SJSA1 (cell line): ENCODE measurements around the gene STX3. TPM values are rescaled to one million over a fixed set of nuclear protein-coding genes. Genes with fewer than 3 reads are reported as not detected.

ENCODE experiments used
- DNase-seq, 2 experiments: peaks; one replicate each; pipeline ENCODE4 v3.0.0-alpha.2; 2015 to 2020; ENCODE audit warnings: low spot score in 2 of 2, low read depth in 1 of 2
- H3K27ac ChIP-seq: fragments of 250-450 bp; sonication (Bioruptor Pico); 2 replicates; pipeline ENCODE4 v1.5.1; 2020; ENCODE audit warnings: mild to moderate bottlenecking, moderate library complexity
- H3K27me3 ChIP-seq: fragments of 250-450 bp; sonication (Bioruptor Pico); replicated peaks from 2 replicates; pipeline ENCODE4 v1.5.1; 2020; ENCODE audit warnings: mild to moderate bottlenecking, moderate library complexity
- H3K36me3 ChIP-seq: fragments of 250-450 bp; sonication (Bioruptor Pico); 2 replicates; pipeline ENCODE4 v1.5.1; 2020; ENCODE audit warnings: mild to moderate bottlenecking
- H3K4me1 ChIP-seq: fragments of 250-450 bp; sonication (Bioruptor Pico); replicated peaks from 2 replicates; pipeline ENCODE4 v1.6.1; 2021; ENCODE audit warnings: mild to moderate bottlenecking
- H3K4me3 ChIP-seq: fragments of 250-450 bp; sonication (Bioruptor Pico); 2 replicates; pipeline ENCODE4 v1.5.1; 2020; ENCODE audit warnings: mild to moderate bottlenecking
- H3K9me3 ChIP-seq: fragments of 250-450 bp; sonication (Bioruptor Pico); replicated peaks from 2 replicates; pipeline ENCODE4 v1.5.1; 2020; ENCODE audit warnings: mild to moderate bottlenecking
- total RNA-seq: library from RNA; depleted of rRNA; stranded (reverse); fragments of >200 nt; shearing (Covaris generic); gene quantifications from 2 replicates; pipeline ENCODE4 v1.2.3, GENCODE V29; 2014

Gene STX3
- total RNA-seq, 1 experiment from 2014 or later, result 29.7 TPM

- peaks cover 3% of the 10 kb centered on the region; the same call in 1 of the 2 replicates for H3K27me3 ChIP-seq
- no peaks in the 10 kb centered on the region for H3K36me3 ChIP-seq
- no peak for DNase-seq
- H3K4me3 ChIP-seq, result no peak overlapping the region
- H3K9me3 ChIP-seq, result 0 out of 2 replicates have a peak, but pooled peaks cover 2% of the 10 kb centered on the region
- H3K4me1 ChIP-seq, result no peaks in the 10 kb centered on the region
- no peak overlapping the region for H3K27ac ChIP-seq
These were observed 24.1 kb upstream of the STX3 start for GRCh38 chr11:59730896-59731565.

DNA sequence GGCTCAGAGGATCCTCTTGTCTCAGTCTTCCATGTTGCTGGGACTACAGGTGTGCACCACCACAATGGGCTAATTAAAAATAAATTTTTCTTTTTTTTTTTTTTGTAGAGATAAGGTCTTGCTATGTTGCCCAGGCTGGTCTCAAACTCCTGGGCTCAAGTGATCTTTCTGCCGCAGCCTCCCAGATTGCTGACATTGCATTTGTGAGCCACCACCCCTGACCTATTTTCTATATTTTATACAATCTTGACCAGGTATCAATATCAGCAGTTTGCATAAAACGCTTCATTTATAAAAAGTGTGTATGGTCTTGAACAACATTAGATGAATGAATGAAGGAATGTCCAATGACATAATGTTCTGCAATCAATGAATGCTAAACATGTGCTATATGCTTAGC lies 9.1 kb upstream of the STX3 start:
- Histone ChIP-seq H3K4me3 (no peak overlapping the region), H3K27me3 (peaks cover 6% of the 10 kb centered on the region), H3K36me3 (no peaks in the 10 kb centered on the region), H3K27ac (no peak overlapping the region), H3K4me1 (no peaks in the 10 kb centered on the region), H3K9me3 (no peaks in the 10 kb centered on the region)
- no peak for DNase-seq

DNA sequence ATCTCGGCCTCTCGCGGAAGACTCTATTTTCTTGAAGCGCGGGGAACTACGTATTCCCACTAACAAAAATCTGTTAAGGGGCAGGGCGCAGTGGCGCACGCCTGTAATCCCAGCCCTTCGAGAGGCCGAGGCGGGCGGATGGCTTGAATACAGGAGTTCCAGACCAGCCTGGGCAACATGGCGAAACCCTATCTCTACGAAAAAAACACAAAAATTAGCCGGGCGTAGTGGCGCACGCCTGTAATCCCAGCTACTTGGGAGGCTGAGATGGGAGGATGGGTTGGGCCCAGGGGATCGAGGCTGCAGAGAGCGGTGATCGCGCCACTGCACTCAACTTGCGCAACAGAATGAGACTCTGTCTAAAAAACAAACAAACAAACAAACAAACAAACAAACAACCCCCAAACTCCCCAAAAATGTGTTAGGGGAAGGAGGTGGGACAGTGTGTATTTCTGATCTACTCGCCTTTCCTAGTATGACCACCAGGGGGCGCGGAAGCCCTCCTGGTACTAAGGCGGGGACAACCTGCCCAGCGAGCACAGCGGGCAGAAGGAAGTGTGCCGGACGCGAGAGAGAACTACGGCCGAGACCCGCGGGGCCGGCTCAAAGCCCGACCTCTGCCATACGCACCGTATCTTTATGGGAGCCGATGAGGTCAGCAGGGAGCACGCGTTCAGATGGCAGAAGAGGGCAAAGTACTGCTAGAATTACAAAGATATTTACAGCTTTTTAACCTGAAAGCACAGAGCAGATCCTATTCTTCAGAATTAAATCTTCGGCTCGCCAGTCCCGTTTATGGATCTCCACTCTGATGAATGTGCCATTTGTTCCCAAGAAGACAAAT lies 1.3 kb upstream of the STX3 start:
- peaks cover 6% of the 10 kb centered on the region for H3K36me3 ChIP-seq
- peaks cover 6% of the 10 kb centered on the region; the same call in 1 of the 2 replicates for H3K27me3 ChIP-seq
- H3K4me1 ChIP-seq, result peaks cover 15% of the 10 kb centered on the region
- peak; percentile 84 to 91 for DNase-seq
- no peaks in the 10 kb centered on the region for H3K9me3 ChIP-seq
- no peak overlapping the region for H3K27ac ChIP-seq
- peak overlapping the region; percentile 93 for H3K4me3 ChIP-seq

- H3K27ac ChIP-seq, result no peak overlapping the region
- H3K9me3 ChIP-seq, result no peaks in the 10 kb centered on the region
- no peak for DNase-seq
These were observed 700 bp upstream of the STX3 start for GRCh38 chr11:59754494-59754858.

DNA sequence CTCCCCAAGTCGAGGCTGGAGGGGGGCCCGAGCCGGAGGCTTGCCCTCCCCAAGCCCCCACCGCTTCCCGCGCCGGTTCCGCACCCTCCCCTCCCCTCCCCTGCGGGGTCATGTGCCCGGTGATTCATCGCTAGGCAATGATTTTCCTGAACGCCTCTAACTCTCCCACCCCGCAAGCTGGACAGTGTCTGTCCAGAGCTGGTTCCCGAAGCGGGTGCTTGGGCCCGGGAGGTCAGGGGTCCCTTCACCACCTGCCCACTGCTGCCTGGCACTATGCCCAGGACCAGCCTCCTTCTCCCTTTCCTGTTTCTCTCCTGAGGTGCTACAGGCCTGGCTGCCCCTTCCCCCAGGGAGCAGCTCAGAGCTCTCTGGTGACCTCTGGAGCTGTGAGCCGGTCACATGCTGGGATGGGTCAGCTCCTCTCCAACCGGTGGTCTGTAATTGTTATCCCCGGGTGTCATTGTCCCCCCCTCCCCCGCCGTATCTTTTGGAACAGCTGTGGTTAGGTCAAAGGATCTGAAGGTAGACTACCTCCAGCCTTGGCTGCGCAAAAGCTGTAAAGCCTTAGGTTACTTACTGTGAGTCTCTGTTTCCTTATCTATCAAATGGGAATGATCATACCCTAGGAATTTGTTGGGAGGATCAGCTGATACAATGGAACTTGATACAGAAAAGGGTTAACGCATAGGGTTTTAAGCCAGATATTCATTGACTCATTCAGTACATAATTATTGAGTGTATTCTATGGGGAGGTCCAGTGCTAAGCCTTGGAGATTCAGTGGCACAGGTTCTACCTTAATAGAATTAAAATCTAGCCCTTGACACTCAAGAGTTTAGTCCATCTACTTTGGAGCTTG lies 753 bp downstream of the STX3 start:
- peak; percentile 77 to 87 for DNase-seq
- no peaks in the 10 kb centered on the region for H3K9me3 ChIP-seq
- H3K27ac ChIP-seq, result peak overlapping the region; percentile 69
- peaks cover 2% of the 10 kb centered on the region; the same call in 1 of the 2 replicates for H3K27me3 ChIP-seq
- peaks cover 15% of the 10 kb centered on the region for H3K4me1 ChIP-seq
- peak overlapping the region; percentile 93 for H3K4me3 ChIP-seq
- peaks cover 7% of the 10 kb centered on the region for H3K36me3 ChIP-seq

More at GRCh38 chr11:59754494-59754858, 700 bp upstream of the STX3 start:
- Histone ChIP-seq H3K4me1 (peaks cover 15% of the 10 kb centered on the region), H3K36me3 (peaks cover 6% of the 10 kb centered on the region), H3K4me3 (peak overlapping the region; percentile 93), H3K27me3 (peaks cover 6% of the 10 kb centered on the region; the same call in 1 of the 2 replicates)

- peak overlapping the region; percentile 93; the same call in 1 of the 2 replicates for H3K4me3 ChIP-seq
- H3K4me1 ChIP-seq, result peaks cover 15% of the 10 kb centered on the region
- DNase-seq, result peak in 1 of 2 experiments; percentile 14
- no peaks in the 10 kb centered on the region for H3K9me3 ChIP-seq
- H3K36me3 ChIP-seq, result peaks cover 9% of the 10 kb centered on the region
- no peaks in the 10 kb centered on the region; the same call in 1 of the 2 replicates for H3K27me3 ChIP-seq
- H3K27ac ChIP-seq, result no peak overlapping the region
These were observed 1.3 kb downstream of the STX3 start for GRCh38 chr11:59756558-59756840.

DNA sequence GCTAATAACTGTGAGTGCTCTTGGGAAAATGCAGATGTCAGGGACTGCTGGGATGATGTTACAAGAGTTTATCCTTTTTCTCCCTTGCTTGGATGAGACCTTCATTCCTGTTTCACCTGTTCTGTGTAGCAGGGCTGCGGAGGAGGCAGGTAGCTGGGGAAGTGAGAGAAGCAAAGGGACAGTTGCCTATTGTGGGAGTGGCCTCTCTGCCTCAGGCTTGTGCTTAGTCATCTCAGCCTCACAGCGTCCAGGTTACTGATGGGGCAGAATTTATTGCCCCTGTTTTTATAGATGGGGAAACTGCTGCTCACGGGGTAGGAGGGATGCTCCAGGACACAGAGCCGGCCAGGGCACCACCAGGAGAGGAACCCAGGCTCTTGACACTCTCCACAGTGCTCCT lies 1.7 kb downstream of the STX3 start:
- peaks cover 15% of the 10 kb centered on the region for H3K4me1 ChIP-seq
- no peak for DNase-seq
- H3K4me3 ChIP-seq, result no peak overlapping the region
- no peaks in the 10 kb centered on the region for H3K27me3 ChIP-seq
- H3K27ac ChIP-seq, result no peak overlapping the region
- no peaks in the 10 kb centered on the region for H3K9me3 ChIP-seq
- peaks cover 9% of the 10 kb centered on the region for H3K36me3 ChIP-seq

DNA sequence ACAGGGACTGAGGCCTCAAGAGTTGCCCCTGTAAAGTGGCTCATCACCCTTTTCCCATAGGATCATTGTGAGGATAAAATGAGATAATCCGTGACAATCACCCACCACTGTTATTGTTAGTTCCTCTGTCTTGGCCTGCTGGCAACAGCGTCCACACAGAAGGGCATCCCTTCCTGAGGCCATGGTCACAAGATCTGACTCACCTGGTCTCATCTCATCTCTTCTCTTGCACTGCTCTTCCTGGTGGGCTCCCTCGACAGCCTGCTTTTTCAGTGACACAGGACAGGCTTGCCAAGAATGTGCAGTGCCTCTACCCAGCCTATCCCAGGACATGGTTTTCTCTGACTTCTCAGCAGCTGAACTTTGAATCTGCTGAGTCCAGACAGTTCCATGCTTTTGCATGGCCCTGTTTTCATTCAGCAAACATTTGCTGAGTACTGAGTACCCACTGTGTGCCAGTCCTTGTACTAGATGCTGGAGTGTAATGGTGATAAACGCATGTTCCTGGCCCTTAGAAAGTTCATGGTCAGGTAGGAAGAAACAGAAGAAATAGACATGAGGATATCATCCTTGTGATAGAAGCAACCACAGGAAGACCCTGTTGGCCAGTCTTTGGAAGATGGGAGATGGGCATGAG lies 3.3 kb downstream of the STX3 start:
- Histone ChIP-seq H3K9me3 (no peaks in the 10 kb centered on the region), H3K36me3 (peaks cover 13% of the 10 kb centered on the region), H3K27ac (no peak overlapping the region), H3K27me3 (no peaks in the 10 kb centered on the region), H3K4me3 (no peak overlapping the region), H3K4me1 (peaks cover 15% of the 10 kb centered on the region)
- DNase-seq, result no peak

DNA sequence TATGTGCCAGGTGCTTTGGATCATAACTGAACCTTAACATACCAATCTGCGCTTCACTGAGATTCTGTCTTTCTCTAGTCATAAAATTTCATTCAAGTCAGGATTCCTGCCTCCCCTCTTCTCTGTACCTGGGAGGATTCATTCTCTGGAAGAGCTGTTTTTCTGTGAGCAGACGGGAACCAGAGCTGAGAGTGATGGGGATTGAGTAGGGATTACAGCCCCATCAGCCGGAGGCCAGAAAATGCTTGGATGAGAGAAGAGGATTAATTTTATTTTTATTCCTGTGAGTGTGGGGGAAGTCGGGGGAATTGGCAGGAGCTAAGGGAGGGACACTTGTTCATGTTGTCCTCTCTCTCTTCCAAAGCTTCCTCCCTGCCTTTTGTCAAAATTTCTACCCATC lies 4.7 kb downstream of the STX3 start:
- no peak overlapping the region for H3K4me3 ChIP-seq
- no peak for DNase-seq
- peaks cover 13% of the 10 kb centered on the region for H3K36me3 ChIP-seq
- no peak overlapping the region for H3K27ac ChIP-seq
- H3K9me3 ChIP-seq, result no peaks in the 10 kb centered on the region
- peaks cover 15% of the 10 kb centered on the region for H3K4me1 ChIP-seq
- H3K27me3 ChIP-seq, result no peaks in the 10 kb centered on the region

DNA sequence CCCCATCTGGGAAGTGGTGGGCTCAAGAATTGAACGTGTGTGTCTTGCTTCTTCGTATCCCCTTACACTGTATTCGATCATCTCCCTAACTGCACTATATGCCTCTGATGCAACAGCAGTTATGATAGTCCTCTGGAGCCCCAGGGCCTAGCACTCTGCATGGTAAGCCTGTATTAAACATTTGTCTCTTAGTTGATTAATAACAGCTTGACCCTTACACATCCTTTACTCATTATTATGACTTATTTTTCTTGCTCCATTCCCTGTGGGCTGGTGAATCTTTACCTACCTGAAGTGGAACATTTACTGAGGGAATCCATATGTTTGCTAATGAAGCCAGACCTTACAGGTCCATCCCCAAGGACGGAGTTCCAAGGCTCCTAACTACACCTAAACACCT lies 5.6 kb downstream of the STX3 start:
- peaks cover 7% of the 10 kb centered on the region for H3K36me3 ChIP-seq
- H3K4me3 ChIP-seq, result no peak overlapping the region
- H3K9me3 ChIP-seq, result no peaks in the 10 kb centered on the region
- H3K27ac ChIP-seq, result no peak overlapping the region
- H3K4me1 ChIP-seq, result peaks cover 11% of the 10 kb centered on the region
- no peaks in the 10 kb centered on the region for H3K27me3 ChIP-seq
- no peak for DNase-seq

- H3K27me3 ChIP-seq, result no peaks in the 10 kb centered on the region
- no peaks in the 10 kb centered on the region; the same call in 1 of the 2 replicates for H3K4me1 ChIP-seq
- no peaks in the 10 kb centered on the region for H3K9me3 ChIP-seq
These were observed 6.8 kb downstream of the STX3 start for GRCh38 chr11:59761993-59762392.

DNA sequence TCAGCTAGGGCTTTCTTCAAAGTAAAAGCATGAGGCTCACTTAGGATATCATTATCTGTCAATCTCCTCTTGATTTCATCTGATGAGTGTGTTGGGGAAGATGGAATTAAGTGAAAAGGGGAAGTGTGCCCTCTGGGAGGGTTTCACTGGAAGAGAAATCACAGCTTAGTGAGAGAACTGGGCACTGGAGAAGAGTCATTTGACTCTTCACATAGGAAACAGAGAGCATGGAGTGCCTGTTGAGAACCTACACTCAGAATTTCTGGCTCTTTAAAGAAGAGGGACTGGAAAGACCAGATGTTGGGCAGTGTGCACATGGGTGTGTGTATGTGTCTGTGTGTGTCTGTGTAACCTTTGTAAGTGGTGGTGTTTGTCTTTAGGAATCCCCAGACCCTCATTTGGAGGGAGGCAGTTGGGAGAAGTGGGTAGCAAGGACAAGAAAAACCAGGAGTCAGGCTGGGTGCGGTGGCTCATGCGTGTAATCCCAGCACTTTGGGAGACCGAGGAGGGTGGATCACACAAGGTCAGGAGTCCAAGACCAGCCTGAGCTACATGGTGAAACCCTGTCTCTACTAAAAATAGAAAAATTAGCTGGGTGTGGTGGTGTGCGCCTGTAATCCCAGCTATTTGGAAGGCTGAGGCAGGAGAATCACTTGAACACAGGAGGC lies 10.0 kb downstream of the STX3 start:
- Histone ChIP-seq H3K4me3 (no peak overlapping the region), H3K36me3 (peaks cover 7% of the 10 kb centered on the region), H3K9me3 (no peaks in the 10 kb centered on the region), H3K27me3 (no peaks in the 10 kb centered on the region), H3K4me1 (no peaks in the 10 kb centered on the region), H3K27ac (no peak overlapping the region)
- no peak for DNase-seq

More at GRCh38 chr11:59761993-59762392, 6.8 kb downstream of the STX3 start:
- no peak overlapping the region for H3K4me3 ChIP-seq
- no peak overlapping the region for H3K27ac ChIP-seq
- peaks cover 7% of the 10 kb centered on the region for H3K36me3 ChIP-seq
- no peak for DNase-seq
